NCI-H128 (cell line): ENCODE results near the gene GRIA1.

ENCODE experiments used
- DNase-seq: peaks from one replicate; lab custom pipeline; 2025; ENCODE audit not compliant: unreplicated experiment; lab: John Stamatoyannopoulos, UW

The GRIA1 gene

GRCh38 chr5:153490118-153491037 lies at the start of gene GRIA1:
GRIA1 (plus strand) TSS chr5:153490670.
- DNase-seq, result no peak

GRCh38 chr5:153445875-153446579 lies 44.4 kb upstream of the GRIA1 start:
- DNase-seq, result peak; percentile 7

DNA sequence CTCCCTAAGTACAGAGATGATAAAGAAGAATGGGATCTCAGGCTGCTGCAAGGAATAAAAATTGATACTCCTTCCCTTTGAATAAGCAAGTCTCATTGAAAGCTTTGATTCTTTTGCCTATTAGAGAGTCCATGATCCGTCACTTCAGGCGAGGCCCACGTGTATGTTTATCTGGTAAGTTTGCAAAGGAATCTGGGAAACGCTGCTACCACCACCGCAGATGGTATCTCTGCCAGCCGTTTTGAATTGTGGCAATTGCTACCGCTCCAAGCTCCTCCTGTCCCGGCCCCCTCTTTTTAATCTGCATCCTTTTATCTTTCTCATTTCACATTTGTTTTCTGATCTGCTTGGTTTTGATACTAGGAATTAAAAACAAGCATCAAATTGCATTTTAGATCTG lies 42.9 kb upstream of the GRIA1 start:
- no peak for DNase-seq

DNA sequence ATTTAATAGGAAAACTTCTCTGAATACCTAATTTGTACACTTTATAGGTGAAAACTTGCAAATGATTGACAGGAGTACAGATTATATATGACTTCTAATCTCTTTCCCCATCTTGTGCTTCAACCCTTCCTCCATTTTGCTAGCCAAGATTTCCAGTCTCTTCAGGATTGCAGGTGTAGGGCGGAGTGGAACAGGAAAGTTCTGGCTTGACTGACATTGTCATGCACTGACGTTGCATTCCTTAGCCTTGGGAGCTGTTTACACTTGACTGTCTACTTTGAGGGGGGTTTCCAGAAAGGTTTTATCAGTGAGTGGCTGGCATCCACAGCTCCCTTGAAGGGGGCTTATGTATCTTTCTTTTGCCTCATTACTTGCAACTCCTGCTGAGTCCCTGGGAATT lies 34.1 kb upstream of the GRIA1 start:
- no peak for DNase-seq

DNA sequence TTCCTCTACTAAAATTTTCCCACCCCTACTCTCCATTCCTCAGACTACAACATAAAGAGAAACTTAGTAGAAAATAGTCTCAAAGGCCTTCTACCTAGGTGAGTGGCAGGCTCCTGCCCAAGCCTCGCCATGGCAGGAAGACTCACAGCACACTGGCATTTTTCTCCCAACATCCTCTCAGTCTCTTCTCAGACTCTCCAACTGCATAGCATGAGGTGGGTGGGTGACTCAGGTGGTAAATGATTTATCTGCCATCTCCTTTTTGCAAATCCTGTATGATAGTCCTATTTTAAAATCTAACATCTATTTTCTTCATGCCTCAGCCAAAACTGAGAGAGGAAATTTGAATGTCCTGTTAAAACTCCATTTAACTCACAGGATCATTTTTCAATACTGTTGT lies 33.5 kb upstream of the GRIA1 start:
- no peak for DNase-seq

DNA sequence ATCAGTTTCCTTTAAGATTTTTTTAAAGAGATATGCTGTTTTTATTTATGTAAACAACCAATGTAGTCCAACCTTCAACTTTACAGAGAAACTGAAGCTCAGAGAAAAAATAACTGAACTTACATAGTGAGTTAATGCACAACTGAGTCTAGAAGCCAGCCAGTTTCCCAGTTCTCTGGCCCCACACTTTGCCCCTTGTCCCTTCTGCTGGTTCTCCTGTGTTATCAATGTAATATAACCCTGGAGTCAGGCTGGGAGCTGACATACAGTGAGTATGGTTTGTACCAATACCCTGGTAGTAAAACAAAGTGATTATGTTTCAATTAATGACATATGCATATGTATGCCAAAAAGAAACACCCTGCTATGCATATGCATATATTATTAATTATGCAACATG lies 32.2 kb upstream of the GRIA1 start:
- no peak for DNase-seq

DNA sequence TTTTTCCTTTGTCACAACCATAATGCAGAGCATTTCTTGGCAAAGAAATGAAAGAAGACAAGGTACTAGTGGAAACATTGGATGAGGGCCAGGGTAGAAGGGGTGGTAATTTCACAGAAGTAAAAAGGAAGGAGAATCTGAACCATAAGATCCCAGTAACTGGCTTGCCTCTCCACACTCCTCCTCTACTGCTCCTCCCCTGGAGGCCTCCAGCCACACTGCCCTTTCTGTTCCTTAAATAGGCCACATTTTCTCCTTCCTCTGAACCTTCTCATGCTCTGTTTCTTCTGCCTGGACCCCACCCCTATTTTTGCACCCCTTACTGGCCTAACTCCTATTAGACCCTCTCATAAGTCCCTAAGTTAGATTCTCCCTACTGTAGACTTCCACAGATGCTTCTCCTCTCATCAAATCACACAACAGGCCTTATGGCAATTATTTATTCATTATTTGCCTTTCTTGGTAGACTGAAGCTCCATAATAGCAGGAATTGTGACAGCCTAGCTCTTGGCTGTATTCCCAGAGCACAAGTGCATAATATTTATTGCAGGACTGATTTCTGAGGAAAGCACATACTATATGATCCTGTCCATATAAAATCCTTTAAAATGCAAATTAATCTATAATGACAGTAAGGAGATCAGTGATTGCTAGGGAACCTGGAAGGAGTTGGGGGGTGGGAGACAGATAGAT lies 31.3 kb upstream of the GRIA1 start:
- no peak for DNase-seq

GRCh38 chr5:153460421-153460820 lies 30.0 kb upstream of the GRIA1 start:
- no peak for DNase-seq

DNA sequence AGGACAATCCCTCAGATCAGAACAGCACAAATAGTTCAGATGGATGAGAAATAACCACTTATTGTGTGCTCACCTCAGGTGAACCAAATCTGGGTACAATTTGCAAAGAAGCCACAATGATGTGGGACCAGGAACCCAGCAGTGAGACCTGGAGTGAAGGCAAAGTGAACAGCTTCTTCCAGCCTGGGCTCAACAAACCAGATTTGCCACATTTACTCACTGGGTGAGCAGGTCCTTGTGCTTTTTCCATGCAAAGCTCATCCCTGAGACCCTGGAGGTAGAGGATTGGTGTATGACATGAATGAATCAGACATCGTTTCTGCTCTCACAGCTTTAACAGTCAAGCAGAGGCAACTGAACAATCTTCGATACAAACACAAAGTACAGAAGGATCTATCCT lies 29.1 kb upstream of the GRIA1 start:
- no peak for DNase-seq

GRCh38 chr5:153463806-153464205 lies 26.7 kb upstream of the GRIA1 start:
- no peak for DNase-seq

DNA sequence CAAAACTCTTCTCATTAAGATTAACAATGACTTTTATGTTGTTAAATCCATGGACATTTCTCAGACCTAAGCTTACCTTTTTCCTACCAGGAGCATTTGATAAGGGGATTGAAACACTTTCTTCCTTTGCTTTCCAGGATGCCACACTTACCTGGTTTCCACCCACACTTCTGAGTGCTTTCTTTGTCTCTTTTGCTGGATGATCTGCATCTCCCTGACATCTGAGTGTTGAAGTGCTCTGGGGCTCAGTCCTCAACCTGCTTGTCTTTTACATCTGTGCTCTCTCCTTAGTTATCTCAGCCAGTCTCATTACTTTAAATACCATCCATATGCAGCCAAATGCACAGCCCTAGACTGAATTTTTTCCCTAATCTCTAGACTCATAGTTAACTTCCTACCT lies 22.9 kb upstream of the GRIA1 start:
- DNase-seq, result no peak

DNA sequence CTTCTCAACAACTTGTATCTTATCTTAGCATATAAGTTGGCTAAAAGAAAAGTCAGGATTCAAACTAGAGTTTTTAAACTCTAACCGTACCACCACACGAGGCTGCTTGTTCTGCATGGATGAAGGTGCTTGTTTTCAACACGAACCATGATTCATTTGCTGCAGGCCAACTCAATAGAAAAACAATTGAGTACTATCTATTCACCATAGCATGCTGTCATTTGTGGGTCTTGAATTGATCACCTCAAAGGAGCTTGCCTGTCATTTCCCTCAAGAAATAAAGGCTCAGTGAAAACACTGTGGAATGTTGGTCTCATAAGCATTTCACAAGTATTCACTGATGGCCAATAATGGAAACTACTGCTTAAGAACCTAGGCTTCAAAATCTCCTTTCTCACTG lies 21.0 kb upstream of the GRIA1 start:
- no peak for DNase-seq

GRCh38 chr5:153470736-153471135 lies 19.7 kb upstream of the GRIA1 start:
- DNase-seq, result no peak

GRCh38 chr5:153476767-153477166 lies 13.7 kb upstream of the GRIA1 start:
- no peak for DNase-seq

GRCh38 chr5:153480401-153480800 lies 10.1 kb upstream of the GRIA1 start:
- DNase-seq, result no peak

DNA sequence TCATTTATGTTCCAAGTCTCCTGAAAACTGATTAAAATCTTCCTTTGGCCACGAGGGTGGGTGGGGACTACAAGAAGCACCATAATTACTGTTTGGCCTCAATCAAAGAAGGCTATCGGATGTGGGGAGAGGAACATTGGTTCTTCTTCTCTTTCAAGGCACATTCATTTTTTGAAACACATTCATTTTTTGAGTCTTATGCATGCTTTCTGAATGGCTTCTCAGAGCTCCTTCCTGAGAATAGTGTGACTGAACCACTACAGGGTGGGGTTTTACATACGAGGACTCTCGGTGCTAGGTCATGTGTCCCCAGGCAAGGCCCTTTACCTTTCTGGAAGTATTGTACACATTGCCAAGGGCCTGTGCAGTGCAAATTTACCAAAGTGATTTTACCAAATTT lies 7.0 kb upstream of the GRIA1 start:
- DNase-seq, result no peak

- DNase-seq, result no peak
Measured at GRCh38 chr5:153485641-153486040, 4.8 kb upstream of the GRIA1 start.

DNA sequence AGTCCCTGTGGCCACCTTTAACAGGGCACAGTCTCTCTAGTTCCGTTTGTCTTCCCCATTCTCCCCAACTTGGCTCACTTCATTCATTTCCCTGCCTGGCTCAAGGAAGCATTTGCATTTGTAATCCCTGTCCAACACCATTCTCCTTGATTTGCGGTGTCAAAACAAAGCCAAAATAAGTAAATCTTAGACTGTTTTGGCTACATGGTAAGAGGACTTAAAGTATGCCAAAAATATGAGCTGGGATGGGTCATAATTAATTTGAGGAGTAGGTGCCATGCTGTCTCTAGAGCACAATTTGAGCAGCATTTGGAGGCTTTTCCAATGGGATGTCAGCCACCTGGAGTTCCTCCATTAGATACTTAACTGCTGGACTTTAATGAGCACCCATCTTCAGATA lies 3.7 kb upstream of the GRIA1 start:
- DNase-seq, result no peak

DNA sequence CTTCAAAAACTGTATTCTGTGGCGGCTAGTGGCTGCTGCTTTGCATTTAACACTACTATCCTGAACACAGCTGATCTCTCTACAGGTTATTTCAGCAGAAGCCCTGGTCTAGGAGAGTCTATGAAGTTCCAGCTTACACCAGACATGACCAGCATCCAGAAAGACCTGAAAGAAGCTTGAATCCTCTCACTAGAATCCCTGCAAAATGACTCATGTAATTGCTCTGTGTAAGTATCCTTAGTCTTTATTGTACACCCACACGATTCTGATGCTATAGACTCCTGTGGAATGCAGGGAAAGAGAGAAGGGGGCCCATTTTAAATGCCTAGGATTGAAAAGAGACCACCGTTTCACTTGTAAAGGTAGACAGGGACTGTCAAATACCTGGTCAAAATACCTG lies 859 bp upstream of the GRIA1 start:
- no peak for DNase-seq

GRCh38 chr5:153491038-153491744 lies 721 bp downstream of the GRIA1 start:
- DNase-seq, result no peak

DNA sequence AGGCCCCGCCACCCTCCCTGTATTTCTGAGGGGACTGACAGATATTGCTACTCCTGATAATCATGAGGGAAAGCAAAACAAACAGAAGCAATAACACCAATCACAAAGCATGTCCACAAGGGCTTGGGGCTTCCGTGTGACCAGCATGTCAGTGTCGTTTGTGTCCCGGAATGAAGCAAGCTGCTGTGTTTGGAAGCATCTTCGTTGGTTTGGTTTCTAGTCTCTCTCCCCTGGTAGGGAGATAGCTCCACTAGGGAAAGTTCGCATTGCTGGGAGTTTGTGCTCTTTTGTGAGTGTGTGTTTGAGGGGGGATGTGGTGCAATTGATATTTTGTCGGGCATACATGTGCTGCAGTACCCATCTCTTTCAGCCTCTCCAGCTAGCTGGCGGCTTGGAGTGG lies 1.4 kb downstream of the GRIA1 start:
- no peak for DNase-seq
